CD4-positive, alpha-beta T cell (primary cell): ENCODE data around the gene MAL. TPM values are rescaled to one million over a fixed set of nuclear protein-coding genes. Genes with fewer than 3 reads are reported as not detected.

ENCODE experiments used
- ATAC-seq: fragments of 200-7000 bp; cut with Tn5 transposase; one replicate; pipeline ENCODE4 v1.10.0; 2022; ENCODE audit warnings: mild to moderate bottlenecking; ENCODE audit not compliant: poor library complexity
- CTCF ChIA-PET: fragments of 350-600 bp; sonication (Branson Sonifier 250); formaldehyde crosslinking; loops from one replicate; lab custom pipeline; 2021; ENCODE audit warnings: antibody characterized with exemption, inconsistent platforms; lab: Charles Lee
- POLR2A ChIA-PET: fragments of 350-600 bp; sonication (Branson Sonifier 250); formaldehyde crosslinking; loops from one replicate; lab custom pipeline; 2021; ENCODE audit warnings: antibody characterized with exemption, inconsistent platforms; lab: Charles Lee
- DNase-seq, 14 experiments: peaks; one replicate each; pipeline ENCODE4 v3.0.0-alpha.2; 2013 to 2020; ENCODE audit warnings: mixed read lengths in 2 of 14
- H3K27ac ChIP-seq, 2 donors: one replicate each; pipeline versions ENCODE4 v1.5.1 to v1.7.0; 2013; ENCODE audit warnings: low read length in 2 of 2, low read depth in 1 of 2, mild to moderate bottlenecking in 1 of 2
- H3K27me3 ChIP-seq, 2 experiments: 1 replicate in 1 of 2; 2 replicates in 1 of 2; pipeline versions ENCODE4 v1.6.1 to v1.7.0; 2013; ENCODE audit warnings: low read length in 2 of 2, control low read depth in 1 of 2, mild to moderate bottlenecking in 1 of 2, moderate library complexity in 1 of 2; ENCODE audit not compliant: insufficient read depth in 2 of 2, control insufficient read depth in 1 of 2
- H3K36me3 ChIP-seq: one replicate; pipeline ENCODE4 v1.6.1; 2013; ENCODE audit warnings: low read length, control low read depth; ENCODE audit not compliant: insufficient read depth
- H3K4me1 ChIP-seq: one replicate; pipeline ENCODE4 v1.6.1; 2013; ENCODE audit warnings: low read length, control low read depth; ENCODE audit not compliant: insufficient read depth
- H3K4me3 ChIP-seq: one replicate; pipeline ENCODE4 v1.5.1; 2013; ENCODE audit warnings: mild to moderate bottlenecking, low read length, moderate library complexity
- H3K9me3 ChIP-seq, 2 experiments: 1 replicate in 1 of 2; 2 replicates in 1 of 2; pipeline versions ENCODE4 v1.6.1 to v1.7.0; 2013; ENCODE audit warnings: low read length in 2 of 2, mild to moderate bottlenecking in 2 of 2, control low read depth in 1 of 2, moderate library complexity in 1 of 2; ENCODE audit not compliant: control insufficient read depth in 1 of 2, insufficient read depth in 1 of 2
- H3K27ac Mint-ChIP-seq: one replicate; pipeline ENCODE4 v1.8.0; 2020; ENCODE audit warnings: mixed read lengths
- H3K27me3 Mint-ChIP-seq: one replicate; pipeline ENCODE4 v1.8.0; 2021; ENCODE audit warnings: mixed read lengths
- H3K36me3 Mint-ChIP-seq: one replicate; pipeline ENCODE4 v1.8.0; 2021; ENCODE audit warnings: low read depth, mixed read lengths
- H3K4me1 Mint-ChIP-seq: one replicate; pipeline ENCODE4 v1.8.0; 2021; ENCODE audit warnings: low read depth, mixed read lengths
- H3K4me3 Mint-ChIP-seq: one replicate; pipeline ENCODE4 v1.8.0; 2020; ENCODE audit warnings: mild to moderate bottlenecking, mixed read lengths
- H3K9me3 Mint-ChIP-seq: one replicate; pipeline ENCODE4 v1.8.0; 2020; ENCODE audit warnings: mixed read lengths
- intact Hi-C, 2 experiments: fragments of 100-400 bp; cut with DNase I in 1 of 2; cut with micrococcal nuclease in 1 of 2; formaldehyde crosslinking; loops; one replicate each; pipeline versions ENCODE4 v1.15.1 to v1.9.0; 2023 to 2025; cut with DNase I, micrococcal nuclease
- total RNA-seq, 174 experiments: library from RNA in 2 of 174; stranded (reverse) in 2 of 174; gene quantifications; one replicate each; pipeline ENCODE4 v1.2.3 and lab custom pipeline; 2021 to 2026
- TF ChIP-seq, protein P1 (sequence below): fragments of 200-600 bp; IDR thresholded peaks from one replicate; pipeline ENCODE4 v1.8.0; 2022; ENCODE audit warnings: antibody characterized with exemption, mild to moderate bottlenecking

The MAL gene
- total RNA-seq, 2 experiments from 2014 or later: 101 to 102 TPM

GRCh38 chr2:94992360-94992759 lies 33.1 kb upstream of the MAL start:
- H3K9me3 Mint-ChIP-seq: no peaks in the 10 kb centered on the region
- ATAC-seq (no peak), DNase-seq (no peak)
- no peaks in the 10 kb centered on the region for H3K36me3 Mint-ChIP-seq
- H3K27ac ChIP-seq: no peak overlapping the region
- H3K4me3 Mint-ChIP-seq: no peak overlapping the region
- H3K4me1 ChIP-seq: no peaks in the 10 kb centered on the region
- POLR2A ChIA-PET: no interaction called here
- H3K4me1 Mint-ChIP-seq: no peaks in the 10 kb centered on the region
- peaks cover 0 to 10% of the 10 kb centered on the region in 2 experiments for H3K9me3 ChIP-seq
- peaks cover 23% of the 10 kb centered on the region for H3K27me3 Mint-ChIP-seq
- no peaks in the 10 kb centered on the region for H3K36me3 ChIP-seq
- H3K27ac Mint-ChIP-seq: no peak overlapping the region
- peaks cover 5 to 10% of the 10 kb centered on the region in 2 experiments for H3K27me3 ChIP-seq
- CTCF ChIA-PET: no interaction called here
- no peak overlapping the region for H3K4me3 ChIP-seq
- TF ChIP-seq, protein P1, sequence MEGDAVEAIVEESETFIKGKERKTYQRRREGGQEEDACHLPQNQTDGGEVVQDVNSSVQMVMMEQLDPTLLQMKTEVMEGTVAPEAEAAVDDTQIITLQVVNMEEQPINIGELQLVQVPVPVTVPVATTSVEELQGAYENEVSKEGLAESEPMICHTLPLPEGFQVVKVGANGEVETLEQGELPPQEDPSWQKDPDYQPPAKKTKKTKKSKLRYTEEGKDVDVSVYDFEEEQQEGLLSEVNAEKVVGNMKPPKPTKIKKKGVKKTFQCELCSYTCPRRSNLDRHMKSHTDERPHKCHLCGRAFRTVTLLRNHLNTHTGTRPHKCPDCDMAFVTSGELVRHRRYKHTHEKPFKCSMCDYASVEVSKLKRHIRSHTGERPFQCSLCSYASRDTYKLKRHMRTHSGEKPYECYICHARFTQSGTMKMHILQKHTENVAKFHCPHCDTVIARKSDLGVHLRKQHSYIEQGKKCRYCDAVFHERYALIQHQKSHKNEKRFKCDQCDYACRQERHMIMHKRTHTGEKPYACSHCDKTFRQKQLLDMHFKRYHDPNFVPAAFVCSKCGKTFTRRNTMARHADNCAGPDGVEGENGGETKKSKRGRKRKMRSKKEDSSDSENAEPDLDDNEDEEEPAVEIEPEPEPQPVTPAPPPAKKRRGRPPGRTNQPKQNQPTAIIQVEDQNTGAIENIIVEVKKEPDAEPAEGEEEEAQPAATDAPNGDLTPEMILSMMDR: no peak
- intact Hi-C loops: no loop called here

- ATAC-seq (no peak), DNase-seq (no peak)
- no peak overlapping the region for H3K4me3 ChIP-seq
- TF ChIP-seq, protein P1: no peak
- no peaks in the 10 kb centered on the region for H3K36me3 Mint-ChIP-seq
- H3K27ac Mint-ChIP-seq: no peak overlapping the region
- CTCF ChIA-PET: no interaction called here
- no peaks in the 10 kb centered on the region for H3K4me1 ChIP-seq
- H3K4me1 Mint-ChIP-seq: no peaks in the 10 kb centered on the region
- H3K9me3 Mint-ChIP-seq: no peaks in the 10 kb centered on the region
- no peaks in the 10 kb centered on the region for H3K36me3 ChIP-seq
- POLR2A ChIA-PET: no interaction called here
- H3K27me3 Mint-ChIP-seq: peaks cover 29% of the 10 kb centered on the region
- H3K27me3 ChIP-seq: peaks cover 13 to 15% of the 10 kb centered on the region in 2 experiments
- no peak overlapping the region for H3K4me3 Mint-ChIP-seq
- intact Hi-C loops: no loop called here
- H3K27ac ChIP-seq: no peak overlapping the region
- peaks cover 0 to 17% of the 10 kb centered on the region in 2 experiments for H3K9me3 ChIP-seq
These were observed 32.1 kb upstream of the MAL start for GRCh38 chr2:94993176-94994062.

GRCh38 chr2:94994063-94994913 lies 31.2 kb upstream of the MAL start:
- Histone ChIP-seq H3K4me3 (no peak overlapping the region), H3K4me1 (no peaks in the 10 kb centered on the region), H3K27me3 (peaks cover 13 to 22% of the 10 kb centered on the region in 2 experiments), H3K27ac (no peak overlapping the region), H3K9me3 (peaks cover 0 to 19% of the 10 kb centered on the region in 2 experiments), H3K36me3 (no peaks in the 10 kb centered on the region)
- Mint-ChIP-seq H3K4me1 (no peaks in the 10 kb centered on the region), H3K27me3 (peaks cover 37% of the 10 kb centered on the region), H3K4me3 (no peak overlapping the region), H3K9me3 (no peaks in the 10 kb centered on the region), H3K36me3 (no peaks in the 10 kb centered on the region), H3K27ac (no peak overlapping the region)
- POLR2A ChIA-PET: no interaction called here
- no peak for ATAC-seq
- intact Hi-C loops: no loop called here
- CTCF ChIA-PET: no interaction called here
- DNase-seq: no peak
- TF ChIP-seq, protein P1: no peak
